Measurements from ENCODE around the gene PRR5. TPM values are rescaled to one million over a fixed set of nuclear protein-coding genes. Genes with fewer than 3 reads are reported as not detected.

The PRR5 gene
- total RNA-seq, 1 donor from 2014 or later: 20.5 TPM

DNA sequence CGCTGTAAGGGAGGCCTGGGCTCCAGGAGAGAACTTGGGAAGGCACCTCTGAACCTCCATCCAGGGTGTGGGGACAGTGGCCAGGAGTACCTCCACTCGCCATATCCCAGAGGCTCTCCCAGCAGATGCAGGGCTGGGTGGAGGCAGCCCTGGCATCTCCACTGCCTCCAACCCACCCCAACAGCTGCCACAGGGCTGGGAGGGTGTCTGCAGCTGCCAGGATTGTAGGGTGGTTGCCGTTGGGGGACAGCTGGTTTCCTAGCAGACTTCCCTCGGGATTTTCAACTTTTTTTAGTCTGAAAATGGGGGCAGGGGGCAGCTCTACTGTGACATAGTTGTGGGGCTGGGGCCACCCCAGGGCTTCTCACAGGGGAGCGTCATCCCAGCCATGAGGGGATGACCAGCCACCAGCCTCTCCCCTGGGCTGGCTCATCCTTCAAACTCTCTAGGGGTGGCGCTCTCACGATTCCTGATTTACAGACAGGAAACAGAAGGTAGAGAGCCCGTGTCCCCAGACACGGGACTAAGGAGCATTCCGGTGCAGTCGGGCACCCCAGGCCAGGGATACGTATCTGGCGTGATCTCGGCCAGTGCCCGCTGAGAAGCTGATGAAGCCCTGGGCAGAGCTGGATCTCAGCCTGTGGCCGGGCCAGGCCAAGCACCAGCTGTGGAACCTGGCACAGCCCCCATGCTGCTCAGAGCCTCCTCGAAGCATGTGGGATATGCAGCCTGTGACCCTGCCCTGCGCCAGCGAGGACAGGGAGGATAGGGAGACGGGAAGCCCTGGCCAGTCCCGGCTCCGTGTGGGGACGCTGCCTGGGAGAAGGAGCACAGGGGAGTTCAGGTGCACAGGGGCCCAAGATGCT, 9.9 kb downstream of the PRR5 start:
- Mint-ChIP-seq H3K9me3 (ENCODE audit: low read depth) (no peaks in the 10 kb centered on the region), H3K36me3 (ENCODE audit: insufficient read depth) (peaks cover 1% of the 10 kb centered on the region), H3K4me3 (ENCODE audit: low read depth) (no peak overlapping the region), H3K27ac (no peak overlapping the region), H3K4me1 (ENCODE audit: low read depth) (peaks cover 2% of the 10 kb centered on the region), H3K27me3 (no peaks in the 10 kb centered on the region)
- TF ChIP-seq, protein P1, sequence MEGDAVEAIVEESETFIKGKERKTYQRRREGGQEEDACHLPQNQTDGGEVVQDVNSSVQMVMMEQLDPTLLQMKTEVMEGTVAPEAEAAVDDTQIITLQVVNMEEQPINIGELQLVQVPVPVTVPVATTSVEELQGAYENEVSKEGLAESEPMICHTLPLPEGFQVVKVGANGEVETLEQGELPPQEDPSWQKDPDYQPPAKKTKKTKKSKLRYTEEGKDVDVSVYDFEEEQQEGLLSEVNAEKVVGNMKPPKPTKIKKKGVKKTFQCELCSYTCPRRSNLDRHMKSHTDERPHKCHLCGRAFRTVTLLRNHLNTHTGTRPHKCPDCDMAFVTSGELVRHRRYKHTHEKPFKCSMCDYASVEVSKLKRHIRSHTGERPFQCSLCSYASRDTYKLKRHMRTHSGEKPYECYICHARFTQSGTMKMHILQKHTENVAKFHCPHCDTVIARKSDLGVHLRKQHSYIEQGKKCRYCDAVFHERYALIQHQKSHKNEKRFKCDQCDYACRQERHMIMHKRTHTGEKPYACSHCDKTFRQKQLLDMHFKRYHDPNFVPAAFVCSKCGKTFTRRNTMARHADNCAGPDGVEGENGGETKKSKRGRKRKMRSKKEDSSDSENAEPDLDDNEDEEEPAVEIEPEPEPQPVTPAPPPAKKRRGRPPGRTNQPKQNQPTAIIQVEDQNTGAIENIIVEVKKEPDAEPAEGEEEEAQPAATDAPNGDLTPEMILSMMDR (IDR thresholded peaks at IDR 0.05; ENCODE audit: unreplicated experiment): no peak
- DNase-seq (ENCODE audit: low spot score, unreplicated experiment): no peak

DNA sequence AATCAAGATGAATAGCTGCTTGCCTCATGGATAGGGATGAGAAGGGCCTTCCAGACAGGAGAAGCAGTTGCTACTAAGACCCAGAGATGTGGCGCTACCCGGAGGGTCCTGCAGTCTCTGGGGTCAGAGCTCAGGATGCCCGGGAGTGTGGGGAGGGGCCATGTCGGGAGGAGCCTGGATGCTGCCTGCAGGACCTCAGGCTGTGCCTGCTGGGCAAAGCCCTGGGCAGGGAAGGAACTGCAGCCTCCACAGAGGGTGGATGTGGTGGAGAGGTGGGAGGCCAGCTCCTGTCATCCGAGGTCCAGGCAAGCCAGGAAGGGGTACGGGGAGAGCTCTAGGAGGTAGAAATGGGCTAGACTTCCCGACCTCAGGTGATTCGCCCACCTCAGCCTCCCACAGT, 11.0 kb downstream of the PRR5 start:
- H3K27ac Mint-ChIP-seq: no peak overlapping the region
- H3K4me3 Mint-ChIP-seq (ENCODE audit: low read depth): no peak overlapping the region
- H3K4me1 Mint-ChIP-seq (ENCODE audit: low read depth): peaks cover 2% of the 10 kb centered on the region
- TF ChIP-seq, protein P1 (IDR thresholded peaks at IDR 0.05; ENCODE audit: unreplicated experiment): no peak
- H3K9me3 Mint-ChIP-seq (ENCODE audit: low read depth): no peaks in the 10 kb centered on the region
- H3K27me3 Mint-ChIP-seq: no peaks in the 10 kb centered on the region
- no peak for DNase-seq (ENCODE audit: low spot score, unreplicated experiment)
- H3K36me3 Mint-ChIP-seq (ENCODE audit: insufficient read depth): peaks cover 1% of the 10 kb centered on the region

DNA sequence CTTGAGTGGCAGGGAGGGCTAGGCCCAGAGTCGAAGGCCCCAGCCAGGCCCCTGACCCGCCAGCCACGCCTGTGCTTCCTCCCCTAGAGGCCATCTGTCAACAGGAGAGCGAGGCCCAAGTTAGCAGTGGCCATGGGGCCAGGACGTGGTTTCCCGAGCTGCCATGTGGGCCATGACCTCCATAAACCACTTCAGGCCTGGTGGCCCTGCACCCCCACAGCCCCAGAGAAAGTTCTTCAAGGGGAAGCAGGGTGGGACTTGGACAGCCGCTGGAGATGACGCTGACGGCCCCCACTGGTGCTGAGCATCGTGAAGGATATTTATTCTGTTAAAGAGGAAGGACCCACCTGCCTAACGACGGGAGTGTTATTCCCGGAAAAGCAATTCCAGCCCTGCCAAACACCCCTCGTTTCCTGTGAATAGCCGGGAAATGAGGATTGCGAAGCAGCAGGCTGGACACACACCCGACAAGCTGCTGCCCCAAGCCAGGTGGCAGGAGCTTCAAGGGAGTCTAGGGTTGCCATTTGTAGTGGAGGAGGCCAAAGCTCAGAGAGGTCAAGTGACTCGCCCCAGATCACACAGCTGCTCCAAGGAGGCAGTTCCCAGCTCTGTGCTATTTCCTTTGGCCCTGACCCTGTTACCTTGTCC, 12.8 kb downstream of the PRR5 start:
- no peak for DNase-seq (ENCODE audit: low spot score, unreplicated experiment)
- no peak overlapping the region for H3K4me3 Mint-ChIP-seq (ENCODE audit: low read depth)
- H3K27me3 Mint-ChIP-seq: no peaks in the 10 kb centered on the region
- H3K9me3 Mint-ChIP-seq (ENCODE audit: low read depth): no peaks in the 10 kb centered on the region
- peaks cover 2% of the 10 kb centered on the region for H3K4me1 Mint-ChIP-seq (ENCODE audit: low read depth)
- H3K36me3 Mint-ChIP-seq (ENCODE audit: insufficient read depth): peaks cover 4% of the 10 kb centered on the region
- TF ChIP-seq, protein P1 (IDR thresholded peaks at IDR 0.05; ENCODE audit: unreplicated experiment): no peak
- H3K27ac Mint-ChIP-seq: no peak overlapping the region

DNA sequence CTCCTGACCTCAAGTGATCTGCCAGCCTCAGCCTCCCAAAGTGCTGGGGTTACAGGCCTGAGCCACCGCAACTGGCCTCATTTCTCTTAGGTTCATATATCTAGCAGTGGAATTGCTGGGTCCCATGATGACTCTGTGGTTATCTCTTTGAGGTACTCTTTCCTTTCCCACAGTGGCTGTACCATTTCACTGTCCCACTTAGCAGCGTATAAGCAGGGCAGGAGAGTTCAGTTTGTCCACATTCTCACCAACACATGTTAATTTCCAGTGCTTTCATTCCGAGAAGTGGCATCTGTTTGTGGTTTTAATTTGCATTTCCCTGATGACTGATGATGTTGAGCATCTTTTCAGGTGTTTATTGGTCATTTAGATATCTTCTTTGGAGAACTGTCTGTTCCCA, 16.4 kb downstream of the PRR5 start:
- Mint-ChIP-seq H3K27ac (peak overlapping the region; percentile 10), H3K4me1 (ENCODE audit: low read depth) (no peaks in the 10 kb centered on the region), H3K9me3 (ENCODE audit: low read depth) (no peaks in the 10 kb centered on the region), H3K4me3 (ENCODE audit: low read depth) (no peak overlapping the region), H3K27me3 (no peaks in the 10 kb centered on the region), H3K36me3 (ENCODE audit: insufficient read depth) (peaks cover 4% of the 10 kb centered on the region)
- TF ChIP-seq, protein P1 (IDR thresholded peaks at IDR 0.05; ENCODE audit: unreplicated experiment): no peak
- no peak for DNase-seq (ENCODE audit: low spot score, unreplicated experiment)

DNA sequence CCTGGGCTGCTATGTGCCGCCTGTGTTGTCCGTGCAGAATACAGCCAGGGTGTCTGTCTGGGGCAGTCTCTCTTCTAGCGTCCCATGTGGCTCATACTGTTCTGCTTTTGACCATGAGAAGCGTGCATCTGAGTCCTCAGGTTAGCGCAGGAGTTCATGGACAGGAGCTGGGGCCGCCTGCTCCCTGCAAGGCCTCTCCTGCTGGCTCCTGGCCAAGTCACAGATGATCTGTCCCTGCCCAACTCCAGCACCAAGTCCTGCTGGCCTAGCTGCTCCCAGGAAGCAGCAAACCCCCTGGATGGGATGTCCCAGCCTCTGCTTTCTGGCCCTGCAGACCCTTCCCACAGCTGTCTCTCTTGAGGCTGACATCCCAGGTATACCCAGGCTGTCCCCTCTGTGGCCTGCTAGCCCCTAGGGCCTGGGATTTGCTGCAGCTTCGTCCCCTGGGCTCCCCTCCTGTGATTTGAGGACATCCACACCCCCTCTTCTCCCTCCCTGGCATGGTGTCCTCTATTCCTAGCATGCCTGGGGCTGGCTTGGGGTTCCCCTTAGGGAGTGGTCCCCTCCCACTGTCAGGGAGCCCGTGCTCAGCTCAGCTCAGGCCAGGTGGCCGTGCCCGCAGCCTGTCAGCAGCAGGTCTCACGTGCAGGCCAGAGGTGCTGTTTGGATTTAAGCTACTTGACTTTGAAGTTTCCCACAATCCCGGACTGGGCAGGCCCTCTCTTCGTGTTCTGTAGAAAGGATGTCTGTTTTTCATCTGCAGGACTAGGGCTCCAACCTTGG, 17.8 kb downstream of the PRR5 start:
- no peaks in the 10 kb centered on the region for H3K9me3 Mint-ChIP-seq (ENCODE audit: low read depth)
- H3K36me3 Mint-ChIP-seq (ENCODE audit: insufficient read depth): peaks cover 4% of the 10 kb centered on the region
- H3K27ac Mint-ChIP-seq: peak overlapping the region; percentile 41
- no peak for DNase-seq (ENCODE audit: low spot score, unreplicated experiment)
- peaks cover 2% of the 10 kb centered on the region for H3K4me1 Mint-ChIP-seq (ENCODE audit: low read depth)
- H3K27me3 Mint-ChIP-seq: no peaks in the 10 kb centered on the region
- H3K4me3 Mint-ChIP-seq (ENCODE audit: low read depth): no peak overlapping the region
- TF ChIP-seq, protein P1 (IDR thresholded peaks at IDR 0.05; ENCODE audit: unreplicated experiment): no peak
